ENCODE measurements around the gene HMCN2.

The HMCN2 gene

GRCh38 chr9:130239741-130240241 lies 25.8 kb upstream of the HMCN2 start:
- peak; percentile 69 for DNase-seq (ENCODE audit: low read depth)
- H3K4me3 ChIP-seq (ENCODE audit: low read depth, low read length): no peak overlapping the region
- TF ChIP-seq CTCF (IDR thresholded peaks at IDR 0.05; ENCODE audit: insufficient read depth, low read depth, low read length, missing control alignments): no peak

- H3K4me3 ChIP-seq (ENCODE audit: low read depth, low read length): no peak overlapping the region
These were observed 25.0 kb upstream of the HMCN2 start for GRCh38 chr9:130240410-130241197.

GRCh38 chr9:130241198-130241535 lies 24.4 kb upstream of the HMCN2 start:
- no peak for TF ChIP-seq CTCF (IDR thresholded peaks at IDR 0.05; ENCODE audit: insufficient read depth, low read depth, low read length, missing control alignments)
- no peak for DNase-seq (ENCODE audit: low read depth)
- no peak overlapping the region for H3K4me3 ChIP-seq (ENCODE audit: low read depth, low read length)

More at GRCh38 chr9:130240410-130241197, 25.0 kb upstream of the HMCN2 start:
- DNase-seq (ENCODE audit: low read depth): peak; percentile 70
- no peak for TF ChIP-seq CTCF (IDR thresholded peaks at IDR 0.05; ENCODE audit: insufficient read depth, low read depth, low read length, missing control alignments)

GRCh38 chr9:130242270-130243014 lies 23.1 kb upstream of the HMCN2 start:
- no peak for DNase-seq (ENCODE audit: low read depth)
- TF ChIP-seq CTCF (IDR thresholded peaks at IDR 0.05; ENCODE audit: insufficient read depth, low read depth, low read length, missing control alignments): no peak
- H3K4me3 ChIP-seq (ENCODE audit: low read depth, low read length): no peak overlapping the region

- peak; percentile 81 for DNase-seq (ENCODE audit: low read depth)
- peak; percentile 83 for TF ChIP-seq CTCF (IDR thresholded peaks at IDR 0.05; ENCODE audit: insufficient read depth, low read depth, low read length, missing control alignments)
- no peak overlapping the region for H3K4me3 ChIP-seq (ENCODE audit: low read depth, low read length)
These were observed 22.3 kb upstream of the HMCN2 start for GRCh38 chr9:130243015-130243881.

GRCh38 chr9:130243882-130244170 lies 21.7 kb upstream of the HMCN2 start:
- no peak for TF ChIP-seq CTCF (IDR thresholded peaks at IDR 0.05; ENCODE audit: insufficient read depth, low read depth, low read length, missing control alignments)
- no peak for DNase-seq (ENCODE audit: low read depth)
- no peak overlapping the region for H3K4me3 ChIP-seq (ENCODE audit: low read depth, low read length)

All from GM12865 (cell line).